ENCODE data around the gene TWF2.
A peak's percentile ranks its signal among the peaks of the same experiment; 100 is the strongest.

Gene TWF2

GRCh38 chr3:52237006-52237656 is 1.8 kb downstream of the TWF2 start:
- no peak for DNase-seq

- DNase-seq: no peak
Measured at GRCh38 chr3:52236424-52236886, 2.5 kb downstream of the TWF2 start.

- no peak for DNase-seq
Measured at GRCh38 chr3:52234516-52235447, 4.2 kb downstream of the TWF2 start.

GRCh38 chr3:52233968-52234367 is 5.0 kb downstream of the TWF2 start:
- no peak for DNase-seq

GRCh38 chr3:52233108-52233591 is 5.8 kb downstream of the TWF2 start:
- no peak for DNase-seq

- peak; percentile 45 for DNase-seq
Measured at GRCh38 chr3:52232279-52233107, 6.5 kb downstream of the TWF2 start.

- peak; percentile 92 for DNase-seq
Measured at GRCh38 chr3:52231502-52232278, 7.3 kb downstream of the TWF2 start.

- no peak for DNase-seq
Measured at GRCh38 chr3:52230889-52231499, 8.0 kb downstream of the TWF2 start.

- no peak for DNase-seq
Measured at GRCh38 chr3:52230461-52230860, 8.5 kb downstream of the TWF2 start.

GRCh38 chr3:52229656-52230055 is 9.3 kb downstream of the TWF2 start:
- no peak for DNase-seq

GRCh38 chr3:52228751-52229291 is 10.1 kb downstream of the TWF2 start:
- DNase-seq: no peak

- no peak for DNase-seq
Measured at GRCh38 chr3:52228266-52228665, 10.7 kb downstream of the TWF2 start.

- DNase-seq: no peak
Measured at GRCh38 chr3:52227766-52228165, 11.2 kb downstream of the TWF2 start.

GRCh38 chr3:52227117-52227516 is 11.8 kb downstream of the TWF2 start:
- no peak for DNase-seq

- no peak for DNase-seq
Measured at GRCh38 chr3:52226229-52226817, 12.6 kb downstream of the TWF2 start.

GRCh38 chr3:52225452-52226228 is 13.3 kb downstream of the TWF2 start, which contains the start of gene TLR9:
Gene TLR9, minus strand, starts transcription at chr3:52225645. Its CDS starts 116 bp downstream, at chr3:52225529.
- no peak for DNase-seq

- DNase-seq: no peak
Measured at GRCh38 chr3:52223449-52224408, 15.2 kb downstream of the TWF2 start.

- DNase-seq: no peak
Measured at GRCh38 chr3:52222319-52223221, 16.4 kb downstream of the TWF2 start.
